ENCODE results near the gene ELP1. TPM values are rescaled to one million over a fixed set of nuclear protein-coding genes. Genes with fewer than 3 reads are reported as not detected.

The ELP1 gene
- total RNA-seq, 1 experiment from 2014 or later = 53.6 TPM

GRCh38 chr9:108859459-108860114, 74.3 kb downstream of the ELP1 start:
- no peak for TF ChIP-seq EZH2 (IDR thresholded peaks at IDR 0.05; ENCODE audit: low read length, unreplicated experiment)
- Histone ChIP-seq H3K4me2 (ENCODE audit: low read length) (no peak overlapping the region), H4K20me1 (ENCODE audit: low read length) (no peaks in the 10 kb centered on the region), H3K9me3 (ENCODE audit: low read length) (no peaks in the 10 kb centered on the region), H3K9ac (ENCODE audit: low read length) (no peak overlapping the region), H3K36me3 (ENCODE audit: low read depth, low read length) (no peaks in the 10 kb centered on the region), H3K9me2 (replicated peaks; ENCODE audit: low read length) (no peaks in the 10 kb centered on the region), H3K27ac (ENCODE audit: low read length) (no peak overlapping the region), H3K4me3 (ENCODE audit: low read length) (no peak overlapping the region), H3K79me2 (ENCODE audit: low read length) (no peaks in the 10 kb centered on the region), H3K4me1 (ENCODE audit: insufficient read depth, low read length) (no peaks in the 10 kb centered on the region), H2AFZ (ENCODE audit: low read length) (no peak overlapping the region), H3F3A (ENCODE audit: low read length, unreplicated experiment) (no peaks in the 10 kb centered on the region), H3K27me3 (ENCODE audit: low read length) (no peaks in the 10 kb centered on the region)
- no peak for ATAC-seq
- ChIA-PET POLR2A (ENCODE audit: unreplicated experiment) (no interaction called here), CTCF (no interaction called here)
- no peak for DNase-seq
- intact Hi-C loops (cut with micrococcal nuclease) = no loop called here
- no TSS peak for BruUV-seq (replicated peaks)

DNA sequence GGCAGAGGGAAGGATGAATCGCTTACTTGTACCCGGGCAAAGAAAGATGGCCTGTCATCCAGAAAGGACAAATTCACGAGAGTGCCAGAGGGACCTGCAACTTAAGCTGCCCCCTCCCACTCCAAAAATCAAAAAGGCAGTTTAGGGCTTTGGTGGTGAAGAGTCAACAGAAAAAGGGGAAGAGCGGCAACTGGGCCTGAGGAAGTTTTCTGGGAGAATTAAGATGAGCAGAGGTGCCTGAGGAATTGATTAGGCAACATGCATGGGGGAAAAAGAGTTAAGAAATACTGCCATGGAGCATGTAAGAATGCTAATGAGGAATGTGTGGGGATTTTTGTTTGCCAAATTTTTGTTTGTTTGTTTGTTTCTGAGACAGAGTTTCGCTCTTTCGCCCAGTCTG, 76.4 kb downstream of the ELP1 start:
- no peaks in the 10 kb centered on the region for H3K9me2 ChIP-seq (replicated peaks; ENCODE audit: low read length)
- no peak for TF ChIP-seq EZH2phosphoT487 (IDR thresholded peaks at IDR 0.05; ENCODE audit: borderline replicate concordance, low read length)
- TF ChIP-seq, protein P1, sequence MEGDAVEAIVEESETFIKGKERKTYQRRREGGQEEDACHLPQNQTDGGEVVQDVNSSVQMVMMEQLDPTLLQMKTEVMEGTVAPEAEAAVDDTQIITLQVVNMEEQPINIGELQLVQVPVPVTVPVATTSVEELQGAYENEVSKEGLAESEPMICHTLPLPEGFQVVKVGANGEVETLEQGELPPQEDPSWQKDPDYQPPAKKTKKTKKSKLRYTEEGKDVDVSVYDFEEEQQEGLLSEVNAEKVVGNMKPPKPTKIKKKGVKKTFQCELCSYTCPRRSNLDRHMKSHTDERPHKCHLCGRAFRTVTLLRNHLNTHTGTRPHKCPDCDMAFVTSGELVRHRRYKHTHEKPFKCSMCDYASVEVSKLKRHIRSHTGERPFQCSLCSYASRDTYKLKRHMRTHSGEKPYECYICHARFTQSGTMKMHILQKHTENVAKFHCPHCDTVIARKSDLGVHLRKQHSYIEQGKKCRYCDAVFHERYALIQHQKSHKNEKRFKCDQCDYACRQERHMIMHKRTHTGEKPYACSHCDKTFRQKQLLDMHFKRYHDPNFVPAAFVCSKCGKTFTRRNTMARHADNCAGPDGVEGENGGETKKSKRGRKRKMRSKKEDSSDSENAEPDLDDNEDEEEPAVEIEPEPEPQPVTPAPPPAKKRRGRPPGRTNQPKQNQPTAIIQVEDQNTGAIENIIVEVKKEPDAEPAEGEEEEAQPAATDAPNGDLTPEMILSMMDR (conservative IDR thresholded peaks at IDR 0.05; ENCODE audit: low read depth, low read length) = no peak
- TF ChIP-seq EZH2 (IDR thresholded peaks at IDR 0.05; ENCODE audit: low read length, unreplicated experiment) = no peak
- intact Hi-C loops (cut with micrococcal nuclease) = no loop called here
- no TSS peak for BruUV-seq (replicated peaks)
- no peak overlapping the region for H2AFZ ChIP-seq (ENCODE audit: low read length)
- no peaks in the 10 kb centered on the region for H3K36me3 ChIP-seq (ENCODE audit: low read depth, low read length)
- no peaks in the 10 kb centered on the region for H3K27me3 ChIP-seq (ENCODE audit: low read length)
- ChIA-PET POLR2A (ENCODE audit: unreplicated experiment) (no interaction called here), CTCF (no interaction called here)
- no peak overlapping the region for H3K9ac ChIP-seq (ENCODE audit: low read length)
- H3K4me3 ChIP-seq (ENCODE audit: low read length) = no peak overlapping the region
- H3K79me2 ChIP-seq (ENCODE audit: low read length) = no peaks in the 10 kb centered on the region
- H3K4me2 ChIP-seq (ENCODE audit: low read length) = no peak overlapping the region
- H4K20me1 ChIP-seq (ENCODE audit: low read length) = no peaks in the 10 kb centered on the region
- no peaks in the 10 kb centered on the region for H3K4me1 ChIP-seq (ENCODE audit: insufficient read depth, low read length)
- H3F3A ChIP-seq (ENCODE audit: low read length, unreplicated experiment) = no peaks in the 10 kb centered on the region
- H3K9me3 ChIP-seq (ENCODE audit: low read length) = no peaks in the 10 kb centered on the region
- DNase-seq (no peak), ATAC-seq (no peak)
- no peak overlapping the region for H3K27ac ChIP-seq (ENCODE audit: low read length)

GRCh38 chr9:108855888-108856287, 78.0 kb downstream of the ELP1 start, which contains the start of gene ACTL7B:
Gene ACTL7B (minus strand): TSS chr9:108855986. CDS start chr9:108855930, 56 bp downstream.
- no peak within 1 kb of the TSS for H3K4me3 ChIP-seq (ENCODE audit: low read length)
- H3K9me3 ChIP-seq (ENCODE audit: low read length) = no peaks in the 10 kb centered on the region
- H3K79me2 ChIP-seq (ENCODE audit: low read length) = no peaks in the 10 kb centered on the region
- TF ChIP-seq EZH2phosphoT487 (IDR thresholded peaks at IDR 0.05; ENCODE audit: borderline replicate concordance, low read length) (no peak), EZH2 (IDR thresholded peaks at IDR 0.05; ENCODE audit: low read length, unreplicated experiment) (no peak)
- TF ChIP-seq, protein P1 (conservative IDR thresholded peaks at IDR 0.05; ENCODE audit: low read depth, low read length) = no peak
- H3K27me3 ChIP-seq (ENCODE audit: low read length) = no peaks in the 10 kb centered on the region
- ChIA-PET POLR2A (ENCODE audit: unreplicated experiment) (no interaction called here), CTCF (no interaction called here)
- H3K36me3 ChIP-seq (ENCODE audit: low read depth, low read length) = no peaks in the 10 kb centered on the region
- H4K20me1 ChIP-seq (ENCODE audit: low read length) = no peaks in the 10 kb centered on the region
- BruUV-seq (replicated peaks) = no TSS peak
- intact Hi-C loops (cut with micrococcal nuclease) = no loop called here
- H3F3A ChIP-seq (ENCODE audit: low read length, unreplicated experiment) = no peaks in the 10 kb centered on the region
- H3K27ac ChIP-seq (ENCODE audit: low read length) = no peak within 1 kb of the TSS
- H3K4me2 ChIP-seq (ENCODE audit: low read length) = no peak within 1 kb of the TSS
- H3K9me2 ChIP-seq (replicated peaks; ENCODE audit: low read length) = no peaks in the 10 kb centered on the region
- DNase-seq (no peak), ATAC-seq (no peak)
- H3K9ac ChIP-seq (ENCODE audit: low read length) = no peak within 1 kb of the TSS
- no peak within 1 kb of the TSS for H2AFZ ChIP-seq (ENCODE audit: low read length)
- H3K4me1 ChIP-seq (ENCODE audit: insufficient read depth, low read length) = no peaks in the 10 kb centered on the region

Measured in PC-3 (cell line).